Brain microvascular endothelial cell (primary cell): Measurements from ENCODE around the gene WNT7A.

Experiments used
- DNase-seq: peaks from one replicate; pipeline ENCODE4 v3.0.0-alpha.2; 2020
- H3K27ac ChIP-seq: fragments of 250-450 bp; sonication (Bioruptor Pico); 2 replicates; pipeline ENCODE4 v1.5.1; 2020; ENCODE audit warnings: mild to moderate bottlenecking, moderate library complexity
- H3K27me3 ChIP-seq: fragments of 250-450 bp; sonication (Bioruptor Pico); replicated peaks from 2 replicates; pipeline ENCODE4 v1.5.1; 2020; ENCODE audit warnings: mild to moderate bottlenecking
- H3K36me3 ChIP-seq: fragments of 250-450 bp; sonication (Bioruptor Pico); replicated peaks from 2 replicates; pipeline ENCODE4 v1.5.1; 2020; ENCODE audit warnings: mild to moderate bottlenecking
- H3K4me3 ChIP-seq: 2 replicates; pipeline ENCODE4 v1.5.1; 2011; ENCODE audit warnings: low read depth, mild to moderate bottlenecking, control low read depth, low read length, moderate library complexity
- CTCF ChIP-seq: IDR thresholded peaks from 2 replicates; pipeline ENCODE4 v1.5.1; 2011; ENCODE audit warnings: low read depth, mild to moderate bottlenecking, moderate library complexity, low read length, control low read depth, inconsistent platforms; ENCODE audit errors: missing control alignments
- in situ Hi-C: cut with HindIII; loops from 2 replicates; pipeline ENCODE4 v1.10.0; 2017; ENCODE audit warnings: low sequenced_read_pairs, low pct_ligation_motif_present

WNT7A gene

GRCh38 chr3:13794322-13794721, 85.5 kb downstream of the WNT7A start:
- DNase-seq = no peak
- no peak for TF ChIP-seq CTCF
- Histone ChIP-seq H3K4me3 (no peak overlapping the region), H3K27ac (no peak overlapping the region), H3K27me3 (no peaks in the 10 kb centered on the region), H3K36me3 (no peaks in the 10 kb centered on the region)
- in situ Hi-C loops = no loop called here

- Histone ChIP-seq H3K27ac (no peak overlapping the region), H3K36me3 (no peaks in the 10 kb centered on the region), H3K27me3 (no peaks in the 10 kb centered on the region), H3K4me3 (no peak overlapping the region)
- in situ Hi-C loops = no loop called here
- no peak for TF ChIP-seq CTCF
- DNase-seq = no peak
Measured at GRCh38 chr3:13793451-13793850, 86.4 kb downstream of the WNT7A start.

GRCh38 chr3:13792512-13793371, 87.1 kb downstream of the WNT7A start:
- no peak for DNase-seq
- in situ Hi-C loops = no loop called here
- no peak for TF ChIP-seq CTCF
- no peaks in the 10 kb centered on the region for H3K27me3 ChIP-seq
- H3K4me3 ChIP-seq = no peak overlapping the region
- H3K27ac ChIP-seq = no peak overlapping the region
- H3K36me3 ChIP-seq = no peaks in the 10 kb centered on the region

GRCh38 chr3:13792051-13792490, 87.8 kb downstream of the WNT7A start:
- H3K27me3 ChIP-seq = no peaks in the 10 kb centered on the region
- no peak for TF ChIP-seq CTCF
- no peaks in the 10 kb centered on the region for H3K36me3 ChIP-seq
- no peak overlapping the region for H3K4me3 ChIP-seq
- no peak overlapping the region for H3K27ac ChIP-seq
- in situ Hi-C loops = no loop called here
- DNase-seq = no peak

- H3K27me3 ChIP-seq = no peaks in the 10 kb centered on the region
- no peak for DNase-seq
- in situ Hi-C loops = no loop called here
- H3K36me3 ChIP-seq = no peaks in the 10 kb centered on the region
- no peak for TF ChIP-seq CTCF
- H3K27ac ChIP-seq = no peak overlapping the region
- no peak overlapping the region for H3K4me3 ChIP-seq
Measured at GRCh38 chr3:13791198-13792050, 88.4 kb downstream of the WNT7A start.
